ENCODE measurements around the gene DOK6. TPM values are rescaled to one million over a fixed set of nuclear protein-coding genes. Genes with fewer than 3 reads are reported as not detected.
A peak's percentile ranks its signal among the peaks of the same experiment; 100 is the strongest.

Gene DOK6
- total RNA-seq, 1 donor from 2014 or later = not detected

DNA sequence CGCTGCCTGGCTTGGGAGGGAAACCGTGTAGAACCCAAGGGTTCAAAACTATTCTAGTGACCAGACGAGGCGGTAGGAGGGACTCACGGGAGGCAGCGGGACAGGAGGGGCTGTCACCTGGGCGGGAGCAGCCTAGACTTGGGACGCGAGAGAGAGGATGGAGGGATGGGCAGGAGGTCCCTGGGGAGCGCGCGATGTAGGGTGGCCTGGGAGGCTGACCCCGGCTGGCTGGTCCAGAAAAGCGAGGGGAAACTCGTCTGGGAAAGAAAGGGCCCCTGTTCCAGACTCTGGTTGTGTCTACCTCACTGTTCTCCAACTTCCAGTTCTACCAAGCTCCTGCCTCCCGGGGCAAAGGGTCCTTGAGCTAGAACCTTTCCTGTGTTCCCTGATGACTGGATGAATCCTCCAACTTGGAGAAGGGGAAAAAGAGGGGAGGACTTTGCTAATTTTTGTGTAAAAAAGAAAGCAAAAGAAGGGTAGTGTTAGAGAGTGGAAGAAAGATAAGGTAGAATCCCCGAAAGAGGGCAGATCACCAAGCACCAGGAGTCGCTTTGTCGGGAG lies 1.4 kb downstream of the DOK6 start:
- Histone ChIP-seq H3K4me1 (no peaks in the 10 kb centered on the region), H3K4me3 (peak overlapping the region; percentile 53 to 94), H3K9me3 (no peaks in the 10 kb centered on the region), H3K36me3 (no peaks in the 10 kb centered on the region), H3K27ac (peak overlapping the region in 1 of 2 donors; percentile 71), H3K27me3 (no peaks in the 10 kb centered on the region)
- DNase-seq (ENCODE audit: low spot score in 2 of 2) = no peak
- no peak for TF ChIP-seq CTCF (IDR thresholded peaks at IDR 0.05)
- intact Hi-C loops (cut with DNase I) = no loop called here

DNA sequence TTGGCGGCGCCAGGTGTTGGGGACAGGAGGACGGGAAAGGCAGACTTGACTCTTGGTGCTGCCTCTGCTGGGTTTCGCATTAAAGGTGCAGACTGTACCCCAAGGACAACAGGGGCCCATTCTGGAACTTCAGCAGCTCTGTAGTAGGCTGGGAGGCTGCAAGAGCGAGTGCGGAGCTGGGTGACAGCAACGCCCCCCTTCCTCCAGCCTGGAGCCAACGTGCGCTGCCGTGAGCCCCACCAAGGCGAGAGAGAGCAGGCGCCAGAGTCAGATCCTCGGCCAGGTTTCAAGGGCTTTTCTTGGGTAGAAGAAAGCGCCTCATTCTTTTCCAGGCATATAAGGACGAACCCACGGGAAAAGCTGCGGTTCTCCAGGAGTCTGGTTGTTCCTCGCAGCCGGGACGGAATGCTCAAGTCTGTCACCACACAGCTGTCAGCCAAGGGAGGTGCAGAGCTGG lies 1.9 kb downstream of the DOK6 start:
- peak overlapping the region; percentile 53 to 94 for H3K4me3 ChIP-seq
- TF ChIP-seq CTCF (IDR thresholded peaks at IDR 0.05) = no peak
- intact Hi-C loops (cut with DNase I) = no loop called here

GRCh38 chr18:69408522-69408921 lies 7.8 kb downstream of the DOK6 start:
- no peak for DNase-seq (ENCODE audit: low spot score in 2 of 2)
- H3K4me3 ChIP-seq = no peak overlapping the region
- no peaks in the 10 kb centered on the region for H3K9me3 ChIP-seq
- TF ChIP-seq CTCF (IDR thresholded peaks at IDR 0.05) = no peak
- intact Hi-C loops (cut with DNase I) = no loop called here
- H3K4me1 ChIP-seq = no peaks in the 10 kb centered on the region
- no peaks in the 10 kb centered on the region for H3K36me3 ChIP-seq
- no peaks in the 10 kb centered on the region for H3K27me3 ChIP-seq
- no peak overlapping the region for H3K27ac ChIP-seq

More for the DNA sequence above, 1.9 kb downstream of the DOK6 start:
- H3K27ac ChIP-seq = no peak overlapping the region
- H3K27me3 ChIP-seq = no peaks in the 10 kb centered on the region
- no peaks in the 10 kb centered on the region for H3K4me1 ChIP-seq
- no peaks in the 10 kb centered on the region for H3K9me3 ChIP-seq
- no peak for DNase-seq (ENCODE audit: low spot score in 2 of 2)
- H3K36me3 ChIP-seq = no peaks in the 10 kb centered on the region

- intact Hi-C loops (cut with DNase I) = no loop called here
- Histone ChIP-seq H3K36me3 (no peaks in the 10 kb centered on the region), H3K27me3 (no peaks in the 10 kb centered on the region), H3K4me3 (no peak overlapping the region), H3K27ac (no peak overlapping the region), H3K4me1 (no peaks in the 10 kb centered on the region), H3K9me3 (no peaks in the 10 kb centered on the region)
- DNase-seq (ENCODE audit: low spot score in 2 of 2) = no peak
- TF ChIP-seq CTCF (IDR thresholded peaks at IDR 0.05) = no peak
Observed at GRCh38 chr18:69411199-69411598, 10.5 kb downstream of the DOK6 start.

GRCh38 chr18:69414184-69414583 lies 13.5 kb downstream of the DOK6 start:
- Histone ChIP-seq H3K4me1 (no peaks in the 10 kb centered on the region), H3K27ac (no peak overlapping the region), H3K27me3 (no peaks in the 10 kb centered on the region), H3K36me3 (no peaks in the 10 kb centered on the region), H3K4me3 (no peak overlapping the region), H3K9me3 (no peaks in the 10 kb centered on the region)
- no peak for DNase-seq (ENCODE audit: low spot score in 2 of 2)
- intact Hi-C loops (cut with DNase I) = no loop called here
- no peak for TF ChIP-seq CTCF (IDR thresholded peaks at IDR 0.05)

GRCh38 chr18:69432847-69433246 lies 32.2 kb downstream of the DOK6 start:
- no peaks in the 10 kb centered on the region for H3K27me3 ChIP-seq
- H3K36me3 ChIP-seq = no peaks in the 10 kb centered on the region
- no peaks in the 10 kb centered on the region for H3K9me3 ChIP-seq
- intact Hi-C loops (cut with DNase I) = no loop called here
- no peak for TF ChIP-seq CTCF (IDR thresholded peaks at IDR 0.05)
- no peaks in the 10 kb centered on the region for H3K4me1 ChIP-seq
- DNase-seq (ENCODE audit: low spot score in 2 of 2) = no peak
- H3K27ac ChIP-seq = no peak overlapping the region
- H3K4me3 ChIP-seq = no peak overlapping the region
